Measurements from ENCODE around the gene NPC1.
"Not testable (repeated sequence)": the region's sequence is repeated elsewhere in the genome, so short reads cannot be mapped to it uniquely, and the experiment has no call there.

Gene NPC1

DNA sequence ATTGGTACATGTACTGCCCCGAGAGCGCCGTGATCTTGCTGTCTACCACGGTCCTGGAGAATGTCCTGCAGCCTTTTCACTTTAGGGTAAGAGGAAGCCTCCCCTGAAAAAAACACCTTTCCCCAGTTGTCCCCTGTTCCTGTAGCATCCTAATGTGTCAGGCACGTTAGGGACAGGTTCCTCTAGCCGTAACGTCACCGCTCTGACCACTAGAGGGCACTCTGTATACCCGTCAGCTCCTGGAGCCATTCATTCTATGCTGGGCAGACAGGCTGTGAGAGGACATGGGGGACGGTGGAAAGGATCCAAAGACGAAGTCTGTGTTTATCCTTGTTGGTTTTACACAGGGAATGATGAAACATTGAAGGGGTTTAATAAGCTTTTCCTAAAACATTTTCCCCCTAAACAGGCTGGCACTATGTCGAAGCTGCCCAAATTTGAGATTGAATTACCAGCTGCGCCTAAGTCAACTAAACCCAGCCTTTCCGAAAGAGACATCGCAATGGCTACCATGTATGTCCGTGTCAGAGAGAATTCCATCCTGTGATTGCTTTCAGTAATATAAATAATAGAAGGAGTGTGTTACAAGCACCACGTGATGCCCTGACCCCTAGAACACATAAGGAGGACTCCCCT is 70.3 kb downstream of the NPC1 start:
- DNase-seq = peak; percentile 89

DNA sequence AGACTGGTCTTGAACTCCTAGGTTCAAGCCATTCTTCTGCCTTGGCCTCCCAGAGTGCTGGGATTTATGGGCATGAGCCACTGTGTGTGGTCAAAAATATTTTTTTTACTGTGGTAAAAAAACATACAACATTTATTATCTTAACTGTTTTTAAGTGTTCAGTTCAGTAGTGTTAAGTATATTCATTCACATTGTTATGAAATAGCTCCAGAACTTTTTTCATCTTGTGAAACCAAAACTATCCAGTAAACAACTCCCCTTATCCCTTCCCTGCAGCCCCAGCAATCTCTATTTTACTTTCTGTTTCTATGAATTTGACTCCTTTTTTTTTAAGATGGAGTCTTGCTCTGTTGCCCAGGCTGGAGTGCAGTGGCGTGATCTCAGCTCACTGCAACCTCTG is 73.7 kb downstream of the NPC1 start:
- no peak for DNase-seq

DNA sequence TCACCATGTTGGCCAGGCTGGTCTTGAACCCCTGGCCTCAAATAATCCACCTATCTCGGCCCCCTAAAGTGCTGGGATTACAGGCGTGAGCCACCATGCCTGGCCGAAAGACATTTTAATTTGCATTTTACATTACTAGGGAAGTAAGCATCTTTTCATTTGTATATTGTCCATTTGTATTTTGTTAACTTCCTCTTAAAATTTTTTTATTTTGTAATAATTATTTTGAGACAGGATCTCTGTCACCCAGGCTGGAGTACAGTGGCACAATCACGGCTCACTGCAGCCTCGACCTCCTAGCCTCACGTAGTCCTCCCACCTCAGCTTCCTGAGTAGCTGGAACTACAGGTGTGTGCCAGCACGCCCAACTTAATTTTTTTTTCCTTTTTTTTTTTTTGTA is 74.1 kb downstream of the NPC1 start:
- not testable (repeated sequence) for DNase-seq

DNA sequence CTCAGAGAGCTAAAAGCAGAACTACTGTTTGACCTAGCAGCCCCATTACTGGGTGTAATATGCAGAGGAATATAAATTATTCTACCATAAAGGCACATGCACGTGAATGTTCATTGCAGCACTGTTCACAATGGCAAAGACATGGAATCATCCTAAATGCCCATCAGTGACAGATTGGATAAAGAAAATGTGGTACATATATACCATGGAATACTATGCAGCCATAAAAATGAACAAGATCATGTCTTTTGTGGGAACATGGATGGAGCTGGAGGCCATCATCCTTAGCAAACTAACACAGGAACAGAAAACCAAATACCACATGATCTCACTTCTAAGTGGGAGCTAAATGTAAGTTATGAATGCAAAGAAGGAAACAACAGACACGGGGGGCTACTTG is 75.4 kb downstream of the NPC1 start:
- DNase-seq = not testable (repeated sequence)

DNA sequence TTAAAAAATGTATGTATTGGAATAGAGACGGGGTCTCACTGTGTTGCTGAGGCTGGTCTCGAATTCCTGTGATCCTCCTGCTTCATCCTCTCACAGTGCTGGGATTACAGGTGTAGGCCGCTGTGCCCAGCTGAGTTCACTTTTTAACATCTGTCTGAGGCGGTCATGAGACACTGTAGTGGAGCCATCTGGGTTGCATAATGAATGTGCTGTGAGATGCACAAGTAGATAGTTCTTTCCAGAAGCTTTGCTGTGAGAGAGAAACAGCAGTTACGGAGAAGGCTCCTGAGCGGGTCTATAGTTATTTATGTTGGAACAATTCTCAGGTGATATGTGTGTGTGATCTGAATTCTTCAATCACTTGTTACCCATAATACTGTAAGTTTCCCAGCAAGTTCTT is 79.9 kb downstream of the NPC1 start:
- no peak for DNase-seq

DNA sequence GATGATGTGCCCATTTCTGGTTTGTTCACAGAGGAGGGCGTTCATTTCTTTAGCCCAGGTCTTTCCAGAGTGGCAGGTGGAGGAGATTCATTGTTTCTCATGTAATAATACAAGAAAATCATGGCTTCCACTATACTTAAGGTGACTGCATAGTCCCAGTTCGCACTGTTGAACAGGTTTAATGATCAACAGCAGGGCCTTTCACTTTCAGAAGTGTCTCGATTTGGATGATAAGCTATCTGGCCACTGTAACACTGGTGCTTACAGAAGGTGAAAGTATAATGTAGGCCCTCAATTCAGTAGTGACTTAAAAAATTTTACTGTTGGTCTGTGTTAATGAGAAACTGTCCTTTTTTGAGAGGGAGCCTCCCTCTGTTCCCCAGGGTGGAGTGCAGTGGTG is 81.6 kb downstream of the NPC1 start:
- DNase-seq = no peak

DNA sequence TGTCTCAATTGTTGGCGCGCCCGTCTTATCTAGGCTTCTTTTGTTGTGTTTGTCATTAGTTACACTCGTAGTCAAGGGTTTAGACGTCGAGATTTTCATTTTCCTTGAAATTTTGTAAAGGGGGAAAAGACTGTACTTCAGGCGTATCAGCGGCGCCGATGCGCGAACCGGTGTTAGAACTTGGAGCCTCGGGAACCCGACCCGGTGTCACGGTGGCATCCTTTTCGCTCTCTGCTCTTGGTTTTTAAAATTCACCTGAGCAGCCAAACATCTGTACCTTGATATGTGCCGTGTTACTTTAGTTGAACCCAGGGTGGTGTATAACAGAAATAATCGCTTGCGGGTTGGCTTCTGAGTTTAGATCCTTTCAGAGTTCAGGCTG is 82.4 kb downstream of the NPC1 start:
- DNase-seq = no peak

DNA sequence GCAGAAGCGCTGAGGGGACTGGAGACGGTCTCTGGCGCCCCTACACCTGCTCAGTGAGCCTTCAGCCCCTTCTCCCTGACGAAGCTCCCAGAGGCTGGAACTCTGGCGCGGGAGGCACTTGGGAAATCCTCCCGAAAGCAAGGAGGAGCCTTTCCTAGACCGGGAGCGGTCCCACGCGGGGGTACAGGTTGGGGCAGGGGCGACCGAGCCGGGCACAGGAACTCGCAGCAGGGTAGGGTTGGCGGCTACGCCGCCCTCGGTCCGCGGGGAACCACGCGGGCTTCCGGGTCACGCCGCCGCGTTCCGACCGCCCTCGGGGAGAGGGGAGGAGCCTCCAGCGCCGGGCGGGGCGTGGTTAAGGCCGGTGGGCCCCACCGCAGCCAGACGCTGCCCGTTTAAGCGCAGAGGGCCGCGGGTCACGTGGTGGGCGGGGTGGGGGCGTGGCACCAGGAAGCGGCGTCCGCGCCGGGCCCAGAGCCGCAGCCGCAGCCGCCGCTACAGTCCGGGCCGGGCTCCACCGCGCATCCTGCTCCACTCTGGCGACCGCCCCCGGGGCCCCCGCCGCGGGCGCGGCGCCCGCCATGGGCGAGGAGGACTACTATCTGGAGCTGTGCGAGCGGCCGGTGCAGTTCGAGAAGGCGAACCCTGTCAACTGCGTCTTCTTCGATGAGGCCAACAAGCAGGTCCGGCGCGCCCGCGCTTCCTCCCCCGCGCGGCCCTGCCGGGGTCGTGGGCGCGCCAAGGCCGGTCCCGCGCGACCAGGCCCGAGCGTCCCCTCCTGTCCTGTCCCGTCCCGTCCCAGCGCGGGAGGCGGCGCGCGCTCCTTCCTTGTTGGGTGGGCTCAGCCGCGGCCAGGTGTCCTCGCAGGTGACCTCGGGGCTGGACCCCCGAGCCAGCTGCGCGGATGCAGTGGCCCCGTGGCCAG is 83.0 kb downstream of the NPC1 start, which contains the start of gene RMC1:
Gene RMC1 (plus strand): TSS at position 474 of the 925 bp plus-strand sequence. CDS start 108 bp downstream, at position 582.
- peak; percentile 100 for DNase-seq

DNA sequence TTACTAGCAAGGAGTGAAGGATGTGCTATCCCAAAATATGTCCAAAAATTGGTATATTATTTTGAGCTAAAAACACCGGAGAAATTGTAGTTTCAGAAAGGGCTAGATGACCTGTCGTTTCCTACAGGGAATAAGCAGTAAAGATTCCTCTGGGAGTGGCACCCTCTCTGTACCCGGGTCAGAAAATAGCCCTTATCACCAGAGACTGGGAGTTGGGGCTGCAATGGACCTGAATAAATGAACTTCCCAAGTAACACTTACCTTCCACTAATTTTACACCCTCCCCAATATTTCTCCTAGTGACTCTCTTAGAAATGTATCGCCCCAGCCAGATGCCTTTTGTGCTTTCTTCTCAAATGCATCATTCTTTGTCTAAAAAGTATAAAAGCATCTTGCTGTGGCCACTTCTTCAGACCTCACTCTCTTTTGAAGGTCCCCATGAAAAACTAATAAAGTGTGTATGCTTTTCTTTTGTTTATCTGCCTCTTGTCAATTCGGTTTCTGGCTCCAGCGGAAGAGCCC is 83.7 kb downstream of the NPC1 start:
- DNase-seq = no peak

DNA sequence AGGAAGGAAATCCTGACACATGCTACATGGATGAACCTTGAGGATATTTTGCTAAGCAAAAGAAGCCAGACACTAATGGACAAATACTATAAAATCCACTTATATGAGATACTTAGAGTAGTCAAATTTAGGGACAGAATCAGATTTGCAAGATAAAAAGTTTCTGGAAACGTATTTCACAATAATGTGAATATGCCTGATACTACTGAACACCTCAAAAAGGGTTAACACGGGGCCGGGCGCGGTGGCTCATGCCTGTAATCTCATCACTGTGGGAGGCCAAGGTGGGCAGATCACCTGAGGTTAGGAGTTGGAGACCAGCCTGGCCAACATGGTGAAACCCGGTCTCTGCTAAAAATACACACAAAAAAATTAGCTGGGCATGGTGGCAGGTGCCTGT is 84.7 kb downstream of the NPC1 start:
- DNase-seq = no peak

DNA sequence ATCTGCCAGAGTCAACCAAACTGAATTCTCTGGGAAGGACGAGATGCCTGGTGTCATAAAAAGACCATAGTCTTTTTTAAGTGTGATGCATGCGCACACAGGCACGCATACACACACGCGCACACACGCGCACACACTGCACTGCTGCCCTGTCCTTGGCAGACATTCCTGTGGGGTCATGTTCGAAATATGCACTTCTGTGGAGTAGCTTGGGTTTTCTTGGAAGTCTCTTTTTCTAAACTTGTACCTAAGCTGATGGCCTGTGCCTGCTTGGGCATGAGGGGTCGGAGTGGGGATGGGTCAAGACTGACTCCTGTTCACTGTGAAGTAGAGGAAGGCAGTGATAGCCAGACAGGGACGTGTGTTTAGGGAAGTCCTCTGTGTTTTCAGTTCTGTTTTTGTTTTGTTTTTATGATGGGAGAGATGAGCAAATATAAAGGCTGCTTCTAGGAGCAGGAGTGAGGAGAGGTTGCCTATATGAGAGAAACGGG is 87.0 kb downstream of the NPC1 start:
- no peak for DNase-seq

DNA sequence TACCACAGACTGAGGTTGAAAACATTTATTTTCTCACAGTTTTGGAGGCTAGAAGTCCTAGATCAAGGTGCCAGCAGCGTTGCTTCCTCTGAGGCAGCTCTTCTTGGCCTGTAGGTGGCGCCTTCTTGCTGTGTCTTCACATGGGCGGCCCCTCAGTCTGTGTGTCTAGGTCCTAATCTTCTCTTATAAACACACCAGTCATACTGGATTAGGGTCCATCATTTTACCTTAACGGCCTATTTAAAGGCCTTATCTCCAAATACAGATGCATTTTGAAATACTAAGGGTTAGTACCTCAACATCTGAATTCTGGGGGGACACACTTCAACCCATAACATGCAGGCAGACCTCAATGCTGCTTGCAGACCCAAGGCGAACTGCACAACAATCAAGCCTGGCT is 87.4 kb downstream of the NPC1 start:
- DNase-seq = peak; percentile 89

DNA sequence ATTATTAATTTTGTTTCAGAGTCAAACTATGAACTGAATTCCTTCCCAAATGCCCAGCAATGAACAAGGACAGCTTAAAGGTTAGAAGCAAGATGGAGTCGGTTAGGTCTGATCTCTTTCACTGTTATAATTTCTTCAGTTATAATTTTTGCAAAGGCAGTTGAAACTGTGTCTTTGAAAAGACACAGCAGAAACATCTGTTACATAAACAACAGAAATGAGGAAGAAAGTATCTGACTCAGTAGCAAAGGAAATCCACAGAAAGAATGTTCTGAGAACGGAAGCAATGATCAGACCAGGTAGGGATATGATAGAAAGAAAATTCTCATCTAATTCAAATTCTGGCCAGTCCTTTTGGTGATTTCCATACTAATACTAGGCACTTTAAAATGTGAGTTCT is 88.2 kb downstream of the NPC1 start:
- no peak for DNase-seq

DNA sequence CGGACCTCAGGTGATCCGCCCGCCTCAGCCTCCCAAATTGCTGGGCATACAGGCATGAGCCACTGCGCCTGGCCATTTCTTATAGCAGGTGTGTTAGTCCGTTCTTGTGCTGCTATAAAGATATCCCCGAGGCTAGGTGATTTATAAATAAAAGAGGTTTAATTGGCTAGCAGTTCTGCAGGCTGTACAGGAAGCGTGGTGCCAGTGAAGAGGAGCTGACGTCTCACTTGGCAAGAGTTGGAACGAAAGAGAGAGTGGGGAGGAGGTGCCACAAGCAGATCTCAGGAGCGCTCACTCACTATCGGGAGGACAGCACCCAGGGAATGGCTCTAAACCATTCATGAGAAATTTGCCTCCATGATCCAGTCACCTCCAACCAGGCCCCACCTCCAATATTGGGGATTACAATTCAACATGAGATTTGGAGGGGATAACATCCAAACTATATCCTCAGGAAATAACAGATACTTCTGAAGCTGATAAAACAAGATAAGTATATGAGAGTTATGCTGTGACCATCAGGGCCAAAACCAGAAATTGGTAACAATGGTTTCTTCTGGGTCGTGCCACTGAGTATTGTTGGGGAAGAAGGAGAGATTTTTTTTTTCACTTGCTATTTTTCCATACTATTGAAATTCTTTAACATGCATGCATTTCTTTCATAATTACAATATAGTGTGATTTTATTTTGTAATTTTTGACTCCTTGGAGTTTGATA is 90.4 kb downstream of the NPC1 start:
- DNase-seq = no peak

DNA sequence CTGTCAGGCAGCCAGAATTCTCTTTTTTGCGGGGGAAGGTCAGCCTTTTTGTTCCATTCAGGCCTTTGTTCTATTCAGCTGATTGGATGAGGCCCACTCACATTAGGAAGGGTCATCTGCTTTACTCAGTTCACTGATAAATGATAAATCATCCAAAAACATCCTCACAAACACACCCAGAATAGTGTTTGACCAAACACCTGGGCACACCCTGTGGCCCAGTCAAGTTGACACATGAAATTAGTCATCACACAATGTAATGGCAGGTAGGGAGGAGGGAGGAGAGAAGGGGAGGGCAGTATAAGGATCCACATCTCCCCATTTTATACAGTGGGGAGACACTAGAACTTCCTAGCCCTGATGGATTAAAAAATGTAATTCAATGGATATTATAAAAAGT is 91.3 kb downstream of the NPC1 start:
- no peak for DNase-seq

DNA sequence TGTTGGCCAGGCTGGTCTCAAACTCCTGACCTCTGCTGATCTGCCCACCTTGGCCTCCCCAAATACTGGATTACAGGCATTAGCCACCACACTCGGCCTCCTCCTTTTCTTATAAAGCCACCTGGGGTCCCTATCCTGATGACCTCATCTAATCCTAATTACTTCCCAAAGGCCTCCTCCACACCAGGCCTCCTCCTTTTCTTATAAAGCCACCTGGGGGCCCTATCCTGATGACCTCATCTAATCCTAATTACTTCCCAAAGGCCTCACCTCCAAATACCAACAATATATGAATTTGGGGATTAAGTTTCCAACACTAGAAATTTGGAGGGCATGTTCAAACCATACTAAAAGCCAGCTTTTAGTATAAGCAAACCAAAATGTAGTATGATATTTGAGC is 92.7 kb downstream of the NPC1 start:
- DNase-seq = no peak

DNA sequence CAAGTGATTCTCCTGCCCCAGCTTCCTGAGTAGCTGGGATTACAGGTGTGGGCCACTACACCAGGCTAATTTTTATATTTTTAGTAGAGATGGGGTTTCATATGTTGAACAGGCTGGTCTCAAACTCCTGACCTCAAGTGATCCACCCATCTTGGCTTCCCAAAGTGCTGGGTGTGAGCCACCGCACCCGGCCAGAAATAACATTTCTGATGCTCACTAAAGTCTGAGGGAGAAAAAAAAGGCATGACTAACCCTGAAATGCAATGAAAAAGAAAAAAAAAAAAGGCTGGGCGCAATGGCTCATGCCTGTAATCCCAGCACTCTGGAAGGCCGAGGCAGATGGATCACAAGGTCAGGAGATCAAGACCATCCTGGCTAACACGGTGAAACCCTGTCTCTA is 96.7 kb downstream of the NPC1 start:
- DNase-seq = not testable (repeated sequence)

DNA sequence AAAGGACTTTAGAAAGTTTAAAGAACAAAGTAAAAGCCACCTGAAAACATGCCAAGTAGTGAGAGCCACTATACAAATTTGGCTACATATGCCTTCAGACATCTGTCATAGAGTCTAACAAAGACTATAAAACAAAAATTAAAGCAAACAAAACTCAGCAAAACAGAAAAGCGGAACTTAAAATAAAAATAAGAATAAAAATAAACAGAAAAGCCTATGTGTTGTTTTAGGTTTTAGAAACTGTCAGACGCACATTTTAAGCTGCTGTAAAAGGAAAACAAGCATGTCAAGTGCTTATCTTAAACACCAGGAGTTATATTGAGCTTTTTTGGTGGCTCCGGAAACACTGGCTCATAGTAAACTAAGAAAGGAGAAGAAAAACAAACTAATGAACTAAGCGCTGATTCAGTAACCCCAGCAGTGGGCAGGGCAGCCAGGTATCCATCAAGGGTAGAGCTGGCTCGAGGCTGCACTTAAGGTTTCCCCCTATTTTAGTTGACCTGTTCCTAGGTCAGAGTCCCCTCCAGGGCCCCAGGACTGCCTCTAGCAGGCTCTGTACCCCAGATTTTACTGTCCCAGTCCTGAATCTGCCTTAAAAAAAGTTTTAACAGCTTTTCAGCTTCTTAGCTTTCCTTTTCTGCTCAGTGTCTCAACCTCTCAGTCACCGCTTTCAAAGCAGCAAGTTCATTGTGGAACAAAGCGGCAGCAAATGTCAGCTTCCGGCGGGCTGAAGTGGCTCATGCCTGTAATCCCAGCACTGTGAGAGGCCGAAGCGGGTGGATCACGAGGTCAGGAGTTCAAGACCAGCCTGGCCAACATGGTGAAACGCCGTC is 98.4 kb downstream of the NPC1 start:
- peak; percentile 78 for DNase-seq

DNA sequence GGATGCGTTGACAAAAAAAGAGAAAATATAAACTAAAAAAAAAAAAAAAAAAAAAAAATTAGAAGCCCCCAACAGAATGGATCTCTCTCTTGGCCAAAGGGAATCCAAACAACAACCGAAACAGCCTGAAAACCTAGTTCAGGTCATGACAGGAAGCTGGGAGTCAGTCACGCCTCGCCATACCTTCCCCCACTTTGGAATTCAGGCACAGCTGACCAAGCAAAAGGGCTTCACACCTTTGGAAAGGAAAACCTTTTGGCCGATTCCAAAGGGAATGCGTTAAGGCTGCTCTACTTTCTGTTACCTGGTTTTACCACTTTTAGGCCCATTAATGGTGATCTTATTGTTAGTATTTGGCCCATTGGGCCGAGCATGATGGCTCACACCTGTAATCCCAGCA is 100.9 kb downstream of the NPC1 start:
- DNase-seq = no peak

DNA sequence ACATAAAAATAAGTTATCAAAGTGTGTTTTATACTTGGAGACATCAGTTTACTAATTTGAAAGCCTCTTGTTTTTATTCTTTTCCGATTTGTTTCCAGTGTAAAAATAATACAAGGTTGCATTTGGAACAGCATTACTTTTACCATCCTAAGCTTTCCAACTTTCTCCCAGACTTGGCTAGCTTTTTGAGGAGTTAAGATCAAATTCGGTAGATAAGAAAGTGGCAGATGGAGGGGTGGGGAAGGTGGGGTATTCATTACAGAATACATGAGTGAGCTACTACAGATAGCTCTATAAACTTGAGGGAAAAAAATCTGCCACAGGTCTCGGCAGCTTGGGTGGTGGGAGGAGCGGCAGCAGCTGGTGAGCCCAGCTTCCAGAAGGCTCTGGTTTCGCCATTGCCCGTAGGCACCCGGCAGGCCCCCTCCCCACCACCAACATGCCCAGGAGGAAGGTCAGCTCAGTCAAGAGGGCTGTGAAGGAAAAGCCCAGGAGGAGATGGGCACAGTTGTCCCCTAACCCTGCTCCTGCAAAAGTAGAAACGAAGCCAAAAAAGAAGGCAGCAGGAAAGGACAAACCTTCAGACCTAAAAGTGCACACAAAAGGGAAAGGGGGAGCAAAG is 101.6 kb downstream of the NPC1 start:
- no peak for DNase-seq

All from activated effector memory CD4-positive, alpha-beta T cell treated with anti-CD3 and anti-CD28 coated beads, Interleukin-2, amount 50 U/mL, for 16 hours (primary cell).